ENCODE measurements around the gene EXOC3. TPM values are rescaled to one million over a fixed set of nuclear protein-coding genes. Genes with fewer than 3 reads are reported as not detected.
A peak's percentile ranks its signal among the peaks of the same experiment; 100 is the strongest.

Gene EXOC3
- total RNA-seq, 4 donors from 2014 or later, result 39.1 to 54.6 (median 42.8) TPM

GRCh38 chr5:438481-438981 is 4.4 kb upstream of the EXOC3 start:
- peaks cover 6 to 11% (median 10%) of the 10 kb centered on the region in 3 donors for H3K4me1 ChIP-seq
- DNase-seq, result no peak
- TF ChIP-seq, protein P1, sequence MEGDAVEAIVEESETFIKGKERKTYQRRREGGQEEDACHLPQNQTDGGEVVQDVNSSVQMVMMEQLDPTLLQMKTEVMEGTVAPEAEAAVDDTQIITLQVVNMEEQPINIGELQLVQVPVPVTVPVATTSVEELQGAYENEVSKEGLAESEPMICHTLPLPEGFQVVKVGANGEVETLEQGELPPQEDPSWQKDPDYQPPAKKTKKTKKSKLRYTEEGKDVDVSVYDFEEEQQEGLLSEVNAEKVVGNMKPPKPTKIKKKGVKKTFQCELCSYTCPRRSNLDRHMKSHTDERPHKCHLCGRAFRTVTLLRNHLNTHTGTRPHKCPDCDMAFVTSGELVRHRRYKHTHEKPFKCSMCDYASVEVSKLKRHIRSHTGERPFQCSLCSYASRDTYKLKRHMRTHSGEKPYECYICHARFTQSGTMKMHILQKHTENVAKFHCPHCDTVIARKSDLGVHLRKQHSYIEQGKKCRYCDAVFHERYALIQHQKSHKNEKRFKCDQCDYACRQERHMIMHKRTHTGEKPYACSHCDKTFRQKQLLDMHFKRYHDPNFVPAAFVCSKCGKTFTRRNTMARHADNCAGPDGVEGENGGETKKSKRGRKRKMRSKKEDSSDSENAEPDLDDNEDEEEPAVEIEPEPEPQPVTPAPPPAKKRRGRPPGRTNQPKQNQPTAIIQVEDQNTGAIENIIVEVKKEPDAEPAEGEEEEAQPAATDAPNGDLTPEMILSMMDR (IDR thresholded peaks at IDR 0.05), result no peak
- no peak for TF ChIP-seq POLR2A (IDR thresholded peaks at IDR 0.05)
- H3K4me3 ChIP-seq, result no peak overlapping the region
- H3K9me3 ChIP-seq, result no peaks in the 10 kb centered on the region
- 76 to 91% methylated on average over 6 to 14 of the region's 14 CpGs for WGBS, 2 donors
- no peak overlapping the region for H3K27ac ChIP-seq
- intact Hi-C loops (cut with DNase I), result no loop called here
- no peaks in the 10 kb centered on the region for H3K36me3 ChIP-seq
- H3K27me3 ChIP-seq, result peaks cover 0 to 20% (median 0%) of the 10 kb centered on the region in 4 donors

GRCh38 chr5:439181-439580 is 3.8 kb upstream of the EXOC3 start:
- Histone ChIP-seq H3K4me3 (no peak overlapping the region), H3K4me1 (peaks cover 12 to 18% (median 17%) of the 10 kb centered on the region in 3 donors), H3K27me3 (peaks cover 0 to 18% (median 0%) of the 10 kb centered on the region in 4 donors), H3K27ac (no peak overlapping the region), H3K36me3 (no peaks in the 10 kb centered on the region), H3K9me3 (no peaks in the 10 kb centered on the region)
- DNase-seq, result no peak
- intact Hi-C loops (cut with DNase I), result no loop called here
- WGBS, 2 donors, result 77 to 81% methylated on average over 8 of the region's 8 CpGs
- TF ChIP-seq, protein P1 (IDR thresholded peaks at IDR 0.05), result no peak
- TF ChIP-seq POLR2A (IDR thresholded peaks at IDR 0.05), result no peak

- H3K4me3 ChIP-seq, result no peak overlapping the region
- H3K4me1 ChIP-seq, result peaks cover 16 to 22% (median 20%) of the 10 kb centered on the region in 3 donors
- TF ChIP-seq POLR2A (IDR thresholded peaks at IDR 0.05), result no peak
- TF ChIP-seq, protein P1 (IDR thresholded peaks at IDR 0.05), result no peak
- H3K36me3 ChIP-seq, result no peaks in the 10 kb centered on the region
- H3K27me3 ChIP-seq, result peaks cover 0 to 14% (median 0%) of the 10 kb centered on the region in 4 donors
- no peak for DNase-seq
- no peak overlapping the region for H3K27ac ChIP-seq
- 73% methylated on average over 11 of the region's 14 CpGs for WGBS, 2 donors
- intact Hi-C loops (cut with DNase I), result loop anchor here (10.0 kb wide), 1 partner anchor 175 kb away; the partner anchor contains the start of gene CEP72
- no peaks in the 10 kb centered on the region for H3K9me3 ChIP-seq
Observed at GRCh38 chr5:439636-440035, 3.3 kb upstream of the EXOC3 start.

DNA sequence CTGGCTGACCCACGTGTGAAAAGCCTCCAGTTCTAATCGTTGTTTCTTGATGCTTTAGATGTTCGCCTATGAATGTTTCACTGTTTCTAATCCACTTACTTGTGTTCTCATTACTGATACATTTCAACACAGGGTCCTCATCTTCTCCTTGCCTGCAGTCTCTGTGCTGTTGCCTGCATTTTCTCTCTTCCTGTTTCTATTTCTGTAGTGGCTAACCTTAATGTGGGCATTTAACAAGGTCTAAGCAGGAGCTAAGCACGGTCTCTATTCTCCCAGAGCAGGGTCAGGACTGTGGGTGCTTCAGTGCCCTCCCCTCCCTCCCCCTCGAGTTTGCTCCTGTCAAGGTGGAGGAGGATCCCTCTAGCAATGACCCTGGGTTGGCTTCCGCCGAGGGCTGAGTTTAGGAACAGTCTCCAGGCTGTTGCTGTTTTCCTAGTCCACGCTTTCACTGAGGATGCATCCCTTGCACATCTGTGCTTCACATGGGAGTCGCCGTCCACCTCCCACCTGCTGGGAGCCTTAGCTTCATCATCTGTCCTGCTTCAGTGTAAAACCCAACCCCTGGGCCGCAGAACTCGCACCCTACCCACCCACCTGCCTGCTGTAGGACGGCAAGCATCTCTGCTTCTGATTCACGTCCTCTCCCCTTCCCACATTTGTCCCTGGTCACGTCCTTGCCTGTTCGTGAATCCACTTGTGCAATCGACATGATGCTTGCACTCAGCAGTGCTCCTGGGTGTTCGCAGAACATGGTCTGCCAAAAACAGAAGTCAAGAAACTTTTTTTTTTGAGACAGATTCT is 2.4 kb upstream of the EXOC3 start:
- no peak overlapping the region for H3K4me3 ChIP-seq
- H3K4me1 ChIP-seq, result peaks cover 17 to 32% (median 20%) of the 10 kb centered on the region in 3 donors
- peaks cover 0 to 3% (median 0%) of the 10 kb centered on the region in 3 donors for H3K36me3 ChIP-seq
- DNase-seq, result no peak
- H3K9me3 ChIP-seq, result no peaks in the 10 kb centered on the region
- intact Hi-C loops (cut with DNase I), result loop anchor here (10.0 kb wide), 1 partner anchor 174 kb away; the partner anchor contains the start of gene CEP72
- no peak for TF ChIP-seq POLR2A (IDR thresholded peaks at IDR 0.05)
- TF ChIP-seq, protein P1 (IDR thresholded peaks at IDR 0.05), result no peak
- peaks cover 0 to 11% (median 0%) of the 10 kb centered on the region in 4 donors for H3K27me3 ChIP-seq
- no peak overlapping the region for H3K27ac ChIP-seq
- WGBS, 2 donors, result 72 to 73% methylated on average over 10 to 18 of the region's 18 CpGs

DNA sequence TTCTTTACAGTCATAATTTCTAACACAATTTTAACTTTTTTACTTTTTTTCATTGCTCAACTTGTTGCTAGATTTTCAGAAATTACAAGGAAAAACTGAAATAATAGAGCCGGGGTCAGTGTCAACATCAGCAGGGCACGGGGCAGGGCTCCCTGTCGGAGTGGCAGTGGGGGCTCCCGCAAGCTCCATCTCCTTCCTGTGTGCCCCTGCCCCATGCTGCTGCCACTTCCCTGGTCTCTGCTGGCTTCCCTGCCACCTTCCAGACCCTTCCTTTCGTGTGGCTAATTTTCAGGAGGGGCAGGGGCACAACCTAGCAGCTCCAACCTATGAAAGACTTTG is 1.0 kb upstream of the EXOC3 start:
- Histone ChIP-seq H3K4me3 (peak overlapping the region in 3 of 4 donors; percentile 73 to 85 (median 83)), H3K27ac (no peak overlapping the region), H3K27me3 (no peaks in the 10 kb centered on the region), H3K36me3 (peaks cover under 1 to 17% (median 2%) of the 10 kb centered on the region in 3 donors), H3K4me1 (peaks cover 20 to 45% (median 30%) of the 10 kb centered on the region in 3 donors), H3K9me3 (no peaks in the 10 kb centered on the region)
- intact Hi-C loops (cut with DNase I), result loop anchor here (10.0 kb wide), 1 partner anchor 173 kb away; the partner anchor contains the start of gene CEP72
- WGBS, 2 donors, result 81% methylated on average over 4 to 5 of the region's 5 CpGs
- no peak for TF ChIP-seq POLR2A (IDR thresholded peaks at IDR 0.05)
- TF ChIP-seq, protein P1 (IDR thresholded peaks at IDR 0.05), result no peak
- no peak for DNase-seq
